ENCODE results near the gene CFC1B.
"Not testable (repeated sequence)": the region's sequence is repeated elsewhere in the genome, so short reads cannot be mapped to it uniquely, and the experiment has no call there.

GRCh38 chr2:130554178-130554577 lies 33.2 kb downstream of the CFC1B start:
- TF ChIP-seq KLF16 (tag by site-specific recombination; IDR thresholded peaks at IDR 0.05); SALL2 (tag by site-specific recombination; IDR thresholded peaks at IDR 0.05; ENCODE audit: borderline replicate concordance); YY1 (tag by site-specific recombination; IDR thresholded peaks at IDR 0.05); CTCF (tag by site-specific recombination; IDR thresholded peaks at IDR 0.05): not testable (repeated sequence)
